Activated naive CD4-positive, alpha-beta T cell treated with anti-CD3 and anti-CD28 coated beads for 36 hours (primary cell): ENCODE measurements around the gene SUPT3H. TPM values are rescaled to one million over a fixed set of nuclear protein-coding genes. Genes with fewer than 3 reads are reported as not detected.
"Not testable (repeated sequence)": the region's sequence is repeated elsewhere in the genome, so short reads cannot be mapped to it uniquely, and the experiment has no call there.

Source experiments
- CTCF ChIA-PET: fragments of 350-600 bp; sonication (Branson Sonifier 250); formaldehyde crosslinking; loops from one replicate; lab custom pipeline; 2021; ENCODE audit warnings: antibody characterized with exemption; lab: Charles Lee
- DNase-seq: peaks from one replicate; pipeline ENCODE4 v3.0.0-alpha.2; 2020
- H3K27ac Mint-ChIP-seq: one replicate; pipeline ENCODE4 v1.8.0; 2021; ENCODE audit warnings: mild to moderate bottlenecking, mixed read lengths
- H3K27me3 Mint-ChIP-seq: one replicate; pipeline ENCODE4 v1.8.0; 2021; ENCODE audit warnings: low read depth, mixed read lengths
- H3K36me3 Mint-ChIP-seq: one replicate; pipeline ENCODE4 v1.8.0; 2021; ENCODE audit warnings: low read depth, mixed read lengths
- H3K4me1 Mint-ChIP-seq: one replicate; pipeline ENCODE4 v1.8.0; 2021; ENCODE audit warnings: low read depth, mixed read lengths
- H3K4me3 Mint-ChIP-seq: one replicate; pipeline ENCODE4 v1.8.0; 2021; ENCODE audit warnings: mild to moderate bottlenecking, moderate library complexity, mixed read lengths
- H3K9me3 Mint-ChIP-seq: one replicate; pipeline ENCODE4 v1.8.0; 2021; ENCODE audit warnings: mixed read lengths
- intact Hi-C: fragments of 100-400 bp; cut with micrococcal nuclease; formaldehyde crosslinking; loops from one replicate; pipeline ENCODE4 v1.15.1; 2023
- total RNA-seq, 2 experiments: library from RNA; stranded (reverse); gene quantifications; one replicate each; pipeline ENCODE4 v1.2.3, GENCODE V29; 2021

SUPT3H gene
- total RNA-seq, 2 experiments from 2014 or later, result 15.7 to 17.9 TPM

DNA sequence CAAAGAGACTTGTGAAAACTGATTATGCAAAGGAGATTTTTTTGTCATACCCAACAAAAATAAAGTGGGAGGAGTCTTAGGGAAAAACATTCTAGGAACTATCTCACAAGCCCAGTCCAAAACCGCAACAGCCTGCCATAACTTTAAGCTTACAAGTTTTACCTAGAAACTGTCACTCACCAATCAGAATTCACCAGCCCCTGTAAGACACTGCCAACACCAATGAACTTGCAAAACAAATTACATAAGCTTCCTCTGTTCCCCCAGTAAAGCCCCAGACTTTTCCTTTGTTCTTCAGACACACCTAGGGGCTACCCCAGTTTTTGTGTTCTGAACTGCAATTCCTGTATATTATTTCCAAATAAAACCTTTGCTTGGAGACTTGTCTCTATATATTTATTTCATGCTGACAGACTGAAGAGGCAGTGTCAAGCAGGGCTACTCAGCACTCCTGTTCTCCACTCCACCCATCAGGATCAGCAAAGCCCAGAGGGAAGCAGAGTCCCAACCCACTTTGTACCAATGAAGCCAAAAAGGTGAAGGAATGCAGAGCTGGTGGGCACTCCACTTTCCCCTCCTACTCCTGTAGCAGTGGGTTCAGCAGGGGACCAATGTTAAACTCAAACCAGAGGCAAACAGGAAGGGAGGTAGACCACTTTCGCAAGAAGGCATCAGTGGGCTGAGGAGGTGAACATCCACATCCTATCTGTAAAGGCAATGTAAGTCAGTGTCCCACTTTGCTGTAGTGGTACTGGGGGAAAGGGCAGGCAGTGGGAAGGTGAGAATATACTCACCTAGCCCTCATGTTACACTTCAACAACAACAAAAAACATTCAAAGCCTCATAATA, 192.1 kb downstream of the SUPT3H start:
- no peak overlapping the region for H3K4me3 Mint-ChIP-seq
- H3K27me3 Mint-ChIP-seq, result no peaks in the 10 kb centered on the region
- no peaks in the 10 kb centered on the region for H3K9me3 Mint-ChIP-seq
- peaks cover 44% of the 10 kb centered on the region for H3K4me1 Mint-ChIP-seq
- intact Hi-C loops, result no loop called here
- CTCF ChIA-PET, result interaction anchor here (0.8 kb wide), 1 partner anchor 20 kb away, joined by 3 read pairs; no protein-coding TSS in a partner anchor
- no peak for DNase-seq
- H3K27ac Mint-ChIP-seq, result no peak overlapping the region
- H3K36me3 Mint-ChIP-seq, result no peaks in the 10 kb centered on the region

DNA sequence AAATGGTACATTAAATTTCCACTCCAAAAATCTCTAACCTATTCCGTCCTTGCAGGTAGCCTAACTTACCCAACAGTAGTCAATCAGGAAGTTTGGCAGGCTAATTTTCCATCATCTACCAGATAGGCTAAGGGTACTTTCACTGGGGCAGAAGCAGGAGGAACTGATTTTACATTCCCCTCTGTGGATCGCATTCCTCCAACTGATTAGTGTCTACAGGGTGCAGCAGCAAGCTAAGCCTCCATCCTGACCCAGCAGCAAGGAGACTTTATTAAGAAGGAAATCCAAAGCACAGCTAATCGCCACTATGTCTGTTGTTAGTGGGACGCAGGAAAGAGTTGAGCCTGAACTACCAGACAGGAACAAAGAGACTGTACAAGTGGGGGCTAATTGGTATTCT, 192.8 kb downstream of the SUPT3H start:
- no peak overlapping the region for H3K4me3 Mint-ChIP-seq
- H3K27ac Mint-ChIP-seq, result no peak overlapping the region
- CTCF ChIA-PET, result interaction anchor here (0.8 kb wide), 1 partner anchor 20 kb away, joined by 3 read pairs; no protein-coding TSS in a partner anchor
- H3K27me3 Mint-ChIP-seq, result no peaks in the 10 kb centered on the region
- H3K4me1 Mint-ChIP-seq, result peaks cover 44% of the 10 kb centered on the region
- no peak for DNase-seq
- intact Hi-C loops, result no loop called here
- H3K36me3 Mint-ChIP-seq, result no peaks in the 10 kb centered on the region
- H3K9me3 Mint-ChIP-seq, result no peaks in the 10 kb centered on the region

DNA sequence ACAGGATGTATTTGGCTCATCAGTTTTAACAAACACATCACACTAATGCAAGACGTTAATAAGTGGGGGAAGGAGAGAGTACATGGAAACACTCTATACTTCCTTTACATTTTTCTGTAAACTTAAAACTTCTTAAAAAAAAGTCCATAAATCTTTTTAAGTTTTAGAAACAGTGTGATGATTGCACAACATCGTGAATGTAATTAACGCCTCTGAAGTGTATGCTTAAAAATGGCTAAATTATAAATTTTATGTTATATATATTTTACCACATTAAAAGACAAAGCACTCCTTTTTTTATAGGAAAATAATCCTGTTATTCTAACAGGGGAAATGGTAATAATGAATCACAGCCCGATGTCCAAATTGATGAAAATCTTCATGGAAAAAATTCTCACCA, 193.7 kb downstream of the SUPT3H start:
- Mint-ChIP-seq H3K4me3 (no peak overlapping the region), H3K27ac (no peak overlapping the region), H3K4me1 (peaks cover 44% of the 10 kb centered on the region), H3K9me3 (no peaks in the 10 kb centered on the region), H3K36me3 (no peaks in the 10 kb centered on the region), H3K27me3 (no peaks in the 10 kb centered on the region)
- CTCF ChIA-PET, result no interaction called here
- intact Hi-C loops, result no loop called here
- no peak for DNase-seq

DNA sequence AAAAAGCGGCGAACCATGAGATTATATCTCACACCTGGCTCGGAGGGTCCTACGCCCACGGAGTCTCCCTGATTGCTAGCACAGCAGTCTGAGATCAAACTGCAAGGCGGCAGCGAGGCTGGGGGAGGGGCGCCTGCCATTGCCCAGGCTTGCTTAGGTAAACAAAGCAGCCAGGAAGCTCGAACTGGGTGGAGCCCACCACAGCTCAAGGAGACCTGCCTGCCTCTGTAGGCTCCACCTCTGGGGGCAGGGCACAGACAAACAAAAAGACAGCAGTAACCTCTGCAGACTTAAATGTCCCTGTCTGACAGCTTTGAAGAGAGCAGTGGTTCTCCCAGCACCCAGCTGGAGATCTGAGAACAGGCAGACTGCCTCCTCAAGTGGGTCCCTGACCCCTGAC, 201.4 kb downstream of the SUPT3H start:
- H3K36me3 Mint-ChIP-seq, H3K4me3 Mint-ChIP-seq, H3K27me3 Mint-ChIP-seq, DNase-seq, H3K9me3 Mint-ChIP-seq, H3K27ac Mint-ChIP-seq, intact Hi-C loops: not testable (repeated sequence)
- CTCF ChIA-PET, result interaction anchor here (0.6 kb wide), 1 partner anchor 37 kb away, joined by 3 read pairs; no protein-coding TSS in a partner anchor
- peaks cover 11% of the 10 kb centered on the region for H3K4me1 Mint-ChIP-seq

DNA sequence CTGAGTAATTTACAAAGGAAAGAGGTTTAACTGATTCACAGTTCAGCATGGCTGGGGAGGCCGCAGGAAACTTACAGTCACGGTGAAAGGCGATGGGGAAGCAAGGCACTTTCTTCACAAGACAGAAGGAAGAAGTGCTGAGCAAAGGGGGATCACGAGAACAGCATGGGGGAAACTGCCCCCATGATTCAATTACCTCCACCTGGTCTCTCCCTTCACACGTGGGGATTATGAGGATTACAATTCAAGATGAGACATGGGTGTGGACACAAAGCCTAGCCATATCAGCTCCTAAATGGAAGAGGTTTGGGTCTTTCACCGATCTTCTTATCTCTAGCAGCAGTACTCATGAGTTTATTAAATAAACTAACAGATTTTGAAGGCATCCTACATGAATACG, 202.5 kb downstream of the SUPT3H start:
- CTCF ChIA-PET, result no interaction called here
- H3K4me3 Mint-ChIP-seq, result no peak overlapping the region
- H3K27me3 Mint-ChIP-seq, result no peaks in the 10 kb centered on the region
- peaks cover 11% of the 10 kb centered on the region for H3K4me1 Mint-ChIP-seq
- peaks cover 2% of the 10 kb centered on the region for H3K36me3 Mint-ChIP-seq
- H3K27ac Mint-ChIP-seq, result no peak overlapping the region
- DNase-seq, result no peak
- H3K9me3 Mint-ChIP-seq, result no peaks in the 10 kb centered on the region
- intact Hi-C loops, result no loop called here

DNA sequence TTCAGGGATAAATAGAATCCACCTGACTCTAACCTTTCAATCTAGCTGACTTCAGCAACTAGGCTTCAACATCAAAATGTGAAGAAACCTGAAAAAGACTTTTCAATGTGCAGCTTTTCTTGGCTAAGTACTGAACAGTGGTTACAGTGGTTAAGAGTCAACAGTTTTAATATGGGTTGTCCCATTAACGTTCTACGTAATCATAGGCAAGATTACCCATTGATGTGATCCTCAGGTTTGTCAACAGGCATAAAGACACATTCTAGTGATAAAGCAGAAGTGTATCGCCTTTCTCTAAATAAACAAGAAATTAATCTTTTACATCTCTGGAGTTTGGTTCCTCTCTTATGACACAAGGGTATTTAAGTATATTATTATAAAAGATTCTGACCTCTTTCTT, 203.7 kb downstream of the SUPT3H start:
- no peaks in the 10 kb centered on the region for H3K9me3 Mint-ChIP-seq
- H3K27ac Mint-ChIP-seq, result no peak overlapping the region
- CTCF ChIA-PET, result no interaction called here
- H3K4me3 Mint-ChIP-seq, result no peak overlapping the region
- DNase-seq, result no peak
- intact Hi-C loops, result no loop called here
- H3K36me3 Mint-ChIP-seq, result peaks cover 2% of the 10 kb centered on the region
- H3K27me3 Mint-ChIP-seq, result no peaks in the 10 kb centered on the region
- peaks cover 11% of the 10 kb centered on the region for H3K4me1 Mint-ChIP-seq

DNA sequence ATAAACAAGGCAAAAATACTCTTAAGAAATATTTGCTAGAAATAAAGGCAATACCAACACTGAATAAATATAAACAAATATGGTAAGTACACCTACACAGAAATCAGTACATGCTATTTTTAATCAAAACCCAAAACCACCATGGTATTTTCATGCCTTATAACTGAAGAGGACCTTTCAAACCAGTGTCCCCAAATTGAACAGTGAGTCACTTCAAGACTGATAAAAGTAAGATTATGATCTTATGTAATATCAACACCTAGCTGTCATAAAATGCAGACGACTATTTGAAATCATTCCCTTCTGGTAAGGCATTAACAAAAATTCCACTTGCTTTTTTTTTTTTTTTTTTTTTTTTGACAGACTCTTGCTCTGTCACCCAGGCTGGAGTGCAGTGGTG, 206.4 kb downstream of the SUPT3H start:
- no peaks in the 10 kb centered on the region for H3K27me3 Mint-ChIP-seq
- DNase-seq, result no peak
- H3K4me3 Mint-ChIP-seq, result no peak overlapping the region
- H3K36me3 Mint-ChIP-seq, result peaks cover 2% of the 10 kb centered on the region
- H3K27ac Mint-ChIP-seq, result no peak overlapping the region
- intact Hi-C loops, result no loop called here
- CTCF ChIA-PET, result interaction anchor here (0.6 kb wide), 2 partner anchors 141 to 319 kb away, joined by 3 read pairs; no protein-coding TSS in a partner anchor
- peaks cover 24% of the 10 kb centered on the region for H3K4me1 Mint-ChIP-seq
- no peaks in the 10 kb centered on the region for H3K9me3 Mint-ChIP-seq

DNA sequence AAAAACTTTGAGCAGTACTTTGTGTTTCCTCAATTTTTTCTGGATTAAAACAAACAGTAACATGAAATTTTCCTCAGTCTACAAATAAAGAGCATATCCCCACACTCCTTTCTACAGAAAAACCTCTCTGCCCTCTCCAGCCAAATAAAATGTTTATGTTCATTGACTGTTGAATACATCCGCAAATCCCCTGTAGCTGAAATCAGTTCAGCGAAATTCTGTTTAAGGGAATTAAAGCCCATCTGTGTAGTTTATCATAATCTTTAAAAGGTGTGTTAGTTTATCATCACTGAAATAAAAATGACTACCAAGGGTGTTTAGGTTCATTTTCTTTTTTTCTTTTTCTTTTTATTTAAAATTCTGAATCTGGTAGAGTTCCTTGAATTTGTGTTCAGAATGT, 207.4 kb downstream of the SUPT3H start:
- no peak overlapping the region for H3K4me3 Mint-ChIP-seq
- H3K9me3 Mint-ChIP-seq, result no peaks in the 10 kb centered on the region
- peaks cover 2% of the 10 kb centered on the region for H3K36me3 Mint-ChIP-seq
- intact Hi-C loops, result no loop called here
- DNase-seq, result no peak
- CTCF ChIA-PET, result no interaction called here
- no peaks in the 10 kb centered on the region for H3K27me3 Mint-ChIP-seq
- H3K4me1 Mint-ChIP-seq, result peaks cover 30% of the 10 kb centered on the region
- H3K27ac Mint-ChIP-seq, result no peak overlapping the region

DNA sequence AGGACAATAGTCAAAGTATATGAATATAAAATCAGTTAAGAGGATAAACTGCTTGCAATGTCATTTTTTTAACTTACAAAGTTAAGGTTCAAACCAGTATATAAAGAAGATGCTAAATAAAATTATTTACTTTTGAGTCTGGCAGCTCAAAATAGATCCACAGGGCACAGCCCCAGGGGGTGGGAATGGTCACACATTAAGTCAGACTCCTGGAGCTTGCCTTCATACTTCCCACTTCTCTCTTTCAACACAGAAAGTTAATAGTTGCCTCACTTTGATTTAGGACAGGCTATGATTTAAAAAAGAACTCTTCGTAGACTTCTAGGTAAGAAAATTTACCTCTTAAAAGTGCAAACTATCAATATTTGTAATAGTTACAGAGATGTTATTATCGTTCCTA, 207.9 kb downstream of the SUPT3H start:
- H3K27ac Mint-ChIP-seq, result no peak overlapping the region

DNA sequence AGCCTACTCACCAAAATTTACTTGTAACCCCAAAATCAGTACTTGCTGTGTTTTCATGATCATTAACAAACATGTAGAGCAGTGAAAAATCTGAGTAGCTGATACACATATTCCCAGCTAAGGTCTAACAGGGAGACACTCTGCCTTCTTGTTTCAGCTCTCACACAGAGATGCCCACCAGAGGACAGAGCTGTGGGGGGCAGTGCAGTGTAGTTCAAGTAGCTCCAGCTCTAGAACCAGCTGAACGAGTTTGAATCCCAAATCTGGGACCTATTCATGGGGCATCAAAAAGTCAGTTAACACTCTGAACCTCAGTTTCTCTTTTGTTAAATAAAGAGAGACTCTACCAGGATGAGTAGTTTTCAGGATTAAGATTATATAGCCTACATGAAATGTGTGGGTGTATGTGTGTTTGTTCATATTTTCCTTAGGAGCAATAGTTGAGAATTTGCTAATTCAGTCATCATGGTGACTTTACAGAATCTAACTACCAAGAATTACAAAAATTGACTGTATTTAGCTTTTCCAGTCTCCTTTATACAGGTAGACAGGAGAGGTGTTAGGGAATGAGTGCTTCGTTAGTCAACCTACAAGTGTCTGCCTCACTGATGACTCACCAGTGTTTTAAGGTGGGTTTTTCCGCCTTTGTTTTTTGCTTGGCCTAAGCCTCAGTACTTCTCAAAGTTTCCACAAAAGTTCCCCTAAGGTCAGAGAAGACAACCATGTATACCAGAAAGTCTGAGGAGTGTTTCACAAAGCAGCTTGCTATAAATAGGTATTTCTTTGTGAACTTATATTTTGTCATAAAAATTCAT, 213.6 kb downstream of the SUPT3H start:
- Mint-ChIP-seq H3K27ac (peak overlapping the region; percentile 93), H3K4me3 (peak overlapping the region; percentile 17), H3K27me3 (no peaks in the 10 kb centered on the region), H3K4me1 (peaks cover 63% of the 10 kb centered on the region), H3K36me3 (peaks cover 8% of the 10 kb centered on the region), H3K9me3 (peaks cover 4% of the 10 kb centered on the region)
- DNase-seq, result peak; percentile 72
- CTCF ChIA-PET, result interaction anchor here (1.3 kb wide), 1 partner anchor 21 kb away, joined by 3 read pairs; no protein-coding TSS in a partner anchor
- intact Hi-C loops, result loop anchor here (1.0 to 5.0 kb wide), 14 partner anchors 8 to 848 kb away; partner anchors contain the start of gene SUPT3H

More for the DNA sequence above, 207.9 kb downstream of the SUPT3H start:
- Mint-ChIP-seq H3K27me3 (no peaks in the 10 kb centered on the region), H3K4me1 (peaks cover 32% of the 10 kb centered on the region), H3K9me3 (no peaks in the 10 kb centered on the region), H3K4me3 (no peak overlapping the region), H3K36me3 (peaks cover 2% of the 10 kb centered on the region)
- DNase-seq, result no peak
- intact Hi-C loops, result no loop called here
- CTCF ChIA-PET, result no interaction called here

DNA sequence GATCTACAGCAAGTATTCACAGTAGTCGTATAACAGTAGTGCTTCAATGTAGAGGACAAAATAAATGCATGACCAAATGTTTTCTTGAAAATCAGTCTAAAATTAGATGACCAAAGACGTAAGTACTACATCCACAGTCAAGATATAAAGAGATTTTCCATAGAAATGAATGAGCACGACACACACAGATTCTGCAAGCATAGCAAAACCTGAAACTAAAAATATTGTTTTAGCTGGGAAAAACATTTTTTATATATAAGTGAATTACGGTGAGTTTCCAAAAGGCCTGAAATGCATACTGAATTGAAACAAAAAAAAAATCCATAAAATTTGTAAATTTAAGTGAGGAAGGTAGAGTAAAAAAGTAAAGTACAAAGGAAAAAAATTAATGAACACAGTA, 217.4 kb downstream of the SUPT3H start:
- Mint-ChIP-seq H3K27me3 (no peaks in the 10 kb centered on the region), H3K4me1 (peaks cover 45% of the 10 kb centered on the region), H3K9me3 (peaks cover 4% of the 10 kb centered on the region), H3K27ac (no peak overlapping the region), H3K4me3 (no peak overlapping the region), H3K36me3 (peaks cover 5% of the 10 kb centered on the region)
- CTCF ChIA-PET, result interaction anchor here (0.6 kb wide), 1 partner anchor 10 kb away, joined by 3 read pairs; no protein-coding TSS in a partner anchor
- intact Hi-C loops, result loop anchor here (5.0 kb wide), 2 partner anchors 277 to 852 kb away; no protein-coding TSS in a partner anchor
- DNase-seq, result no peak

DNA sequence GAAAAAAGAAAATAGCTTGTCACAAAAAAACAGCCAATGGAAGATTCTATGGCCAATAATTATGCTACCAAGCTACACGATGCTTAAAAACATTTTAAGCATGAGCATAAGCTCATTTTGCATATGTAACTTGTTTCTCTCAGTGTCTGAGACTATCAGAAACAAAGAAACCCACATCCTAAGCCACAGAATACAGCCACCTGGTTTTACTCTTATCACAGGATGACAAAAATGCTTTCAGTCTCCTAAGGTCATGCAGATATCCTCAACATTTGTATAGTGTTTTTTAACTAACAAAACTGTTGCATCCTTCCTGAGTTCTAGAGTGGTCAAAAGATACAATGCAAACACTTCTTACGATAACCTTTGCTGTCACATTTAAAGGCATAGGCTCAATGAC, 221.7 kb downstream of the SUPT3H start:
- no peaks in the 10 kb centered on the region for H3K27me3 Mint-ChIP-seq
- H3K36me3 Mint-ChIP-seq, result no peaks in the 10 kb centered on the region
- peak; percentile 54 for DNase-seq
- intact Hi-C loops, result loop anchor here (1.0 to 2.0 kb wide), 5 partner anchors 8 to 555 kb away; partner anchors contain the start of gene SUPT3H
- peaks cover 28% of the 10 kb centered on the region for H3K4me1 Mint-ChIP-seq
- peak overlapping the region; percentile 59 for H3K27ac Mint-ChIP-seq
- CTCF ChIA-PET, result interaction anchor here (0.5 to 0.9 kb wide), 2 partner anchors 334 to 503 kb away, joined by 3 to 4 read pairs; no protein-coding TSS in a partner anchor
- no peak overlapping the region for H3K4me3 Mint-ChIP-seq
- H3K9me3 Mint-ChIP-seq, result peaks cover 4% of the 10 kb centered on the region
